Spinal cord (tissue), 10 donors: Measurements from ENCODE around the gene PCMTD2. TPM values are rescaled to one million over a fixed set of nuclear protein-coding genes. Genes with fewer than 3 reads are reported as not detected.

Experiments used
- DNase-seq, 6 donors: peaks; one replicate each; pipeline versions ENCODE4 v3.0.0 to v3.0.0-alpha.2; 2013 to 2015; ENCODE audit warnings: low spot score in 6 of 6, low read depth in 4 of 6
- H3K27ac ChIP-seq: one replicate; pipeline ENCODE4 v1.5.1; 2013; ENCODE audit warnings: low read depth, low read length, control low read depth
- H3K27me3 ChIP-seq: one replicate; pipeline ENCODE4 v1.6.1; 2013; ENCODE audit warnings: low read length; ENCODE audit not compliant: control insufficient read depth, insufficient read depth
- H3K36me3 ChIP-seq: one replicate; pipeline ENCODE4 v1.6.1; 2013; ENCODE audit warnings: low read length; ENCODE audit not compliant: control insufficient read depth, insufficient read depth
- H3K4me1 ChIP-seq: one replicate; pipeline ENCODE4 v1.6.1; 2013; ENCODE audit warnings: low read length; ENCODE audit not compliant: control insufficient read depth, insufficient read depth
- H3K4me3 ChIP-seq: one replicate; pipeline ENCODE4 v1.5.1; 2013; ENCODE audit warnings: low read depth, low read length, control low read depth
- H3K9me3 ChIP-seq: one replicate; pipeline ENCODE4 v1.6.1; 2013; ENCODE audit warnings: low read length; ENCODE audit not compliant: control insufficient read depth, insufficient read depth
- WGBS: methylation state at CpG from one replicate; pipeline ENCODE4 v1.1.5; 2013; ENCODE audit warnings: missing lambda C conversion rate; ENCODE audit not compliant: insufficient coverage; 5-methylcytosine and 5-hydroxymethylcytosine counted together
- polyA plus RNA-seq, 2 donors: library from polyadenylated mRNA; unstranded; fragments of 120-200 nt; gene quantifications; one replicate each; pipeline ENCODE4 v1.2.1, GENCODE V29; 2013; ENCODE audit not compliant: insufficient read length in 2 of 2
- total RNA-seq, 2 donors: library from RNA; depleted of rRNA in 1 of 2; stranded (reverse); fragments of 120-200 nt in 1 of 2; fragments of >200 nt in 1 of 2; gene quantifications; one replicate each; pipeline versions ENCODE4 v1.2.3 to v1.2.4, GENCODE V29; 2013 to 2014
- donor health status: healthy.

Gene PCMTD2
- total and polyA plus RNA-seq, 4 donors: 79.6 to 112 (median 91.5) TPM

GRCh38 chr20:64254156-64254555 is 1.4 kb upstream of the PCMTD2 start:
- H3K36me3 ChIP-seq: peaks cover 4% of the 10 kb centered on the region
- H3K4me3 ChIP-seq: no peak overlapping the region
- no peaks in the 10 kb centered on the region for H3K9me3 ChIP-seq
- DNase-seq: no peak
- H3K4me1 ChIP-seq: peaks cover 22% of the 10 kb centered on the region
- H3K27ac ChIP-seq: no peak overlapping the region
- H3K27me3 ChIP-seq: no peaks in the 10 kb centered on the region
- 92% methylated on average over 4 of the region's 5 CpGs for WGBS

- peak overlapping the region; percentile 66 for H3K27ac ChIP-seq
- H3K36me3 ChIP-seq: peaks cover 4% of the 10 kb centered on the region
- H3K4me1 ChIP-seq: peaks cover 22% of the 10 kb centered on the region
- WGBS: 72% methylated on average over 28 of the region's 28 CpGs
- no peak for DNase-seq
- H3K4me3 ChIP-seq: peak overlapping the region; percentile 46
- H3K27me3 ChIP-seq: no peaks in the 10 kb centered on the region
- H3K9me3 ChIP-seq: no peaks in the 10 kb centered on the region
Measured at GRCh38 chr20:64254571-64255360, 782 bp upstream of the PCMTD2 start.

GRCh38 chr20:64256282-64256935 is 861 bp downstream of the PCMTD2 start:
- Histone ChIP-seq H3K27me3 (no peaks in the 10 kb centered on the region), H3K4me3 (peak overlapping the region; percentile 58), H3K36me3 (peaks cover 17% of the 10 kb centered on the region), H3K4me1 (peaks cover 22% of the 10 kb centered on the region), H3K9me3 (no peaks in the 10 kb centered on the region), H3K27ac (peak overlapping the region; percentile 37)
- 13% methylated on average over 7 of the region's 15 CpGs for WGBS
- DNase-seq: peak in 1 of 6 donors; percentile 13

GRCh38 chr20:64257107-64257757 is 1.7 kb downstream of the PCMTD2 start:
- H3K4me3 ChIP-seq: no peak overlapping the region
- H3K27ac ChIP-seq: no peak overlapping the region
- WGBS: 100% methylated on average over 2 of the region's 13 CpGs
- H3K9me3 ChIP-seq: no peaks in the 10 kb centered on the region
- DNase-seq: no peak
- peaks cover 17% of the 10 kb centered on the region for H3K36me3 ChIP-seq
- peaks cover 22% of the 10 kb centered on the region for H3K4me1 ChIP-seq
- H3K27me3 ChIP-seq: no peaks in the 10 kb centered on the region

GRCh38 chr20:64258071-64258823 is 2.7 kb downstream of the PCMTD2 start:
- 100% methylated on average over 1 of the region's 9 CpGs for WGBS
- Histone ChIP-seq H3K36me3 (peaks cover 21% of the 10 kb centered on the region), H3K27me3 (no peaks in the 10 kb centered on the region), H3K4me3 (no peak overlapping the region), H3K9me3 (no peaks in the 10 kb centered on the region), H3K27ac (no peak overlapping the region), H3K4me1 (peaks cover 26% of the 10 kb centered on the region)
- DNase-seq: no peak

GRCh38 chr20:64260239-64260638 is 4.7 kb downstream of the PCMTD2 start:
- no peaks in the 10 kb centered on the region for H3K9me3 ChIP-seq

GRCh38 chr20:64261138-64261537 is 5.6 kb downstream of the PCMTD2 start:
- WGBS: 59% methylated on average over 9 of the region's 9 CpGs
- DNase-seq: no peak
- Histone ChIP-seq H3K27ac (peak overlapping the region; percentile 11), H3K9me3 (no peaks in the 10 kb centered on the region), H3K36me3 (peaks cover 23% of the 10 kb centered on the region), H3K4me1 (peaks cover 14% of the 10 kb centered on the region), H3K27me3 (no peaks in the 10 kb centered on the region), H3K4me3 (no peak overlapping the region)

More at GRCh38 chr20:64260239-64260638, 4.7 kb downstream of the PCMTD2 start:
- no peaks in the 10 kb centered on the region for H3K27me3 ChIP-seq
- no peak overlapping the region for H3K4me3 ChIP-seq
- DNase-seq: no peak
- WGBS: 60% methylated on average over 5 of the region's 6 CpGs
- no peak overlapping the region for H3K27ac ChIP-seq
- H3K36me3 ChIP-seq: peaks cover 19% of the 10 kb centered on the region
- H3K4me1 ChIP-seq: peaks cover 15% of the 10 kb centered on the region

- peaks cover 7% of the 10 kb centered on the region for H3K4me1 ChIP-seq
- H3K9me3 ChIP-seq: no peaks in the 10 kb centered on the region
- no peak overlapping the region for H3K4me3 ChIP-seq
- H3K36me3 ChIP-seq: peaks cover 30% of the 10 kb centered on the region
- no peak overlapping the region for H3K27ac ChIP-seq
- no peaks in the 10 kb centered on the region for H3K27me3 ChIP-seq
- WGBS: 83% methylated on average over 3 of the region's 4 CpGs
- no peak for DNase-seq
Measured at GRCh38 chr20:64264091-64264490, 8.5 kb downstream of the PCMTD2 start.

GRCh38 chr20:64265201-64265600 is 9.7 kb downstream of the PCMTD2 start:
- 0% methylated on average over 1 of the region's 5 CpGs for WGBS
- peaks cover 7% of the 10 kb centered on the region for H3K4me1 ChIP-seq
- no peaks in the 10 kb centered on the region for H3K9me3 ChIP-seq
- H3K4me3 ChIP-seq: no peak overlapping the region
- H3K36me3 ChIP-seq: peaks cover 39% of the 10 kb centered on the region
- H3K27me3 ChIP-seq: no peaks in the 10 kb centered on the region
- no peak for DNase-seq
- no peak overlapping the region for H3K27ac ChIP-seq
